ENCODE data around the gene SLC12A5. TPM values are rescaled to one million over a fixed set of nuclear protein-coding genes. Genes with fewer than 3 reads are reported as not detected.

The SLC12A5 gene
- total and polyA plus RNA-seq, 12 donors, result 0.28 to 1.3 (median 1.0) TPM; not detected in 8

DNA sequence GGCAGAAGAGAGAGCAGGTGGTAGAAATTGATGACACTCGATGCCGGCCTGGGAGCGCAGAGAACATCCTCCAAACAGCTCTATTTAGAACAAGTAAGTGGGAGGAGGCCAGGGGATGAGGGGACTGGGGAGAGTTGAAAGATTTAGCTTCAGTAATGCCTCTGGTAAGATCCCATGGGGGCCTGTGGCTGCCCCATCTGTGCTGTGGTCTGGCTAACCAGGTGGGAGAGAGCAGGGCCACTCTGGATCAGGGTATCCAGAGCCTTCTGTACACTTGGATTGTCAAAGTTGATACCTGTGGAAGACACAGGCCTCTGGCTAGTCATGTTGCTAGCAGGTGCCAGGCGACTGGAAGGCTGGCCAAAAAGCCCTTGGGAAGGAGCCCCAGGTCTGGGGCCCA lies 33.1 kb downstream of the SLC12A5 start:
- TF ChIP-seq, protein P1, sequence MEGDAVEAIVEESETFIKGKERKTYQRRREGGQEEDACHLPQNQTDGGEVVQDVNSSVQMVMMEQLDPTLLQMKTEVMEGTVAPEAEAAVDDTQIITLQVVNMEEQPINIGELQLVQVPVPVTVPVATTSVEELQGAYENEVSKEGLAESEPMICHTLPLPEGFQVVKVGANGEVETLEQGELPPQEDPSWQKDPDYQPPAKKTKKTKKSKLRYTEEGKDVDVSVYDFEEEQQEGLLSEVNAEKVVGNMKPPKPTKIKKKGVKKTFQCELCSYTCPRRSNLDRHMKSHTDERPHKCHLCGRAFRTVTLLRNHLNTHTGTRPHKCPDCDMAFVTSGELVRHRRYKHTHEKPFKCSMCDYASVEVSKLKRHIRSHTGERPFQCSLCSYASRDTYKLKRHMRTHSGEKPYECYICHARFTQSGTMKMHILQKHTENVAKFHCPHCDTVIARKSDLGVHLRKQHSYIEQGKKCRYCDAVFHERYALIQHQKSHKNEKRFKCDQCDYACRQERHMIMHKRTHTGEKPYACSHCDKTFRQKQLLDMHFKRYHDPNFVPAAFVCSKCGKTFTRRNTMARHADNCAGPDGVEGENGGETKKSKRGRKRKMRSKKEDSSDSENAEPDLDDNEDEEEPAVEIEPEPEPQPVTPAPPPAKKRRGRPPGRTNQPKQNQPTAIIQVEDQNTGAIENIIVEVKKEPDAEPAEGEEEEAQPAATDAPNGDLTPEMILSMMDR (IDR thresholded peaks at IDR 0.05), result no peak
- Histone ChIP-seq H3K27me3 (peaks cover 0 to 20% (median 11%) of the 10 kb centered on the region in 7 donors), H3K27ac (peak overlapping the region in 1 of 10 donors; percentile 74), H3K4me1 (peaks cover 12 to 53% (median 34%) of the 10 kb centered on the region in 9 donors), H3K9me3 (no peaks in the 10 kb centered on the region), H3K4me3 (no peak overlapping the region), H3K36me3 (peaks cover 7 to 80% (median 60%) of the 10 kb centered on the region in 9 donors)
- no peak for DNase-seq
- intact Hi-C loops (cut with DNase I), result no loop called here
- WGBS, 2 donors, result 92 to 97% methylated on average over 4 of the region's 4 CpGs
- ATAC-seq, result no peak

- Histone ChIP-seq H3K27ac (no peak overlapping the region), H3K36me3 (peaks cover 8 to 84% (median 62%) of the 10 kb centered on the region in 9 donors), H3K9me3 (no peaks in the 10 kb centered on the region), H3K4me1 (peaks cover 9 to 48% (median 30%) of the 10 kb centered on the region in 9 donors), H3K27me3 (peaks cover 0 to 15% (median 6%) of the 10 kb centered on the region in 7 donors), H3K4me3 (no peak overlapping the region)
- intact Hi-C loops (cut with DNase I), result no loop called here
- no peak for DNase-seq
- WGBS, 2 donors, result 90% methylated on average over 12 of the region's 12 CpGs
- TF ChIP-seq, protein P1 (IDR thresholded peaks at IDR 0.05), result no peak
- ATAC-seq, result no peak
Observed at GRCh38 chr20:46062621-46063020, 33.6 kb downstream of the SLC12A5 start.

DNA sequence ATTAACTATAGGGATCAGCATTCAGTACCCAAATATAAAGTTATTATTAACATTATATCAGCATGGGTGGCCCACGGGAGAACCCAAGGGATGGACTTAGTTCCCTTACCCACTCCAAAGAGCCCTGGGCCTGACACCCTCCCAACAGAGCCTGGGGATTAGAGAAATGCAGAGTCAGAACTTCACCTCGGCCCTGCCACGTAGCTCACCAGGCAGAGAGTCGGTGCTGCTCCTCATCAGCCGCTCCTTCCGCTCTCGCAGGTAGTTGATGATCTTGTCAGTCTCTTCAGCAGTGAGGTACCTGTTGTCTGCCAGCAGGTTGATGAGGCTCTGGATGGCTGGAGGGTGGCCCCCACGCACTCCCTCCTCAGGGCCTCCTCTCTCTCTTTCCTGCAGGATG lies 34.1 kb downstream of the SLC12A5 start:
- no peak for DNase-seq
- Histone ChIP-seq H3K4me1 (peaks cover 9 to 43% (median 25%) of the 10 kb centered on the region in 9 donors), H3K4me3 (no peak overlapping the region), H3K9me3 (no peaks in the 10 kb centered on the region), H3K36me3 (peaks cover 12 to 90% (median 67%) of the 10 kb centered on the region in 9 donors), H3K27ac (no peak overlapping the region), H3K27me3 (peaks cover 0 to 11% (median under 1%) of the 10 kb centered on the region in 7 donors)
- intact Hi-C loops (cut with DNase I), result no loop called here
- TF ChIP-seq, protein P1 (IDR thresholded peaks at IDR 0.05), result no peak
- WGBS, 2 donors, result 92% methylated on average over 8 of the region's 8 CpGs
- ATAC-seq, result no peak

GRCh38 chr20:46063652-46064054 lies 34.6 kb downstream of the SLC12A5 start:
- no peak overlapping the region for H3K4me3 ChIP-seq
- ATAC-seq (no peak), DNase-seq (no peak)
- peaks cover 12 to 95% (median 72%) of the 10 kb centered on the region in 9 donors for H3K36me3 ChIP-seq
- H3K9me3 ChIP-seq, result no peaks in the 10 kb centered on the region
- intact Hi-C loops (cut with DNase I), result no loop called here
- H3K4me1 ChIP-seq, result peaks cover 5 to 38% (median 20%) of the 10 kb centered on the region in 9 donors
- WGBS, 2 donors, result 85 to 91% methylated on average over 3 of the region's 3 CpGs
- peaks cover 0 to 6% (median 0%) of the 10 kb centered on the region in 7 donors for H3K27me3 ChIP-seq
- H3K27ac ChIP-seq, result no peak overlapping the region
- TF ChIP-seq, protein P1 (IDR thresholded peaks at IDR 0.05), result no peak

Data from heart right ventricle (tissue), 16 donors.